Panc1 (cell line): ENCODE results near the gene TAS2R13.

Experiments used
- CTCF ChIP-seq: fragments of 450-650 bp; IDR thresholded peaks from 2 replicates; pipeline ENCODE4 v1.5.1; 2017; ENCODE audit warnings: mild to moderate bottlenecking
- POLR2AphosphoS5 ChIP-seq: IDR thresholded peaks from 2 replicates; pipeline ENCODE4 v1.6.1; 2012; ENCODE audit warnings: mild to moderate bottlenecking, low read depth, low read length, moderate library complexity
- REST ChIP-seq, 2 experiments: IDR thresholded peaks; 2 replicates each; pipeline ENCODE4 v1.6.1; 2011 to 2012; ENCODE audit warnings: low read depth in 2 of 2, control low read depth in 1 of 2, low read length in 1 of 2, mild to moderate bottlenecking in 1 of 2, moderate library complexity in 1 of 2; ENCODE audit not compliant: insufficient read depth in 1 of 2

GRCh38 chr12:10873378-10873777 is 36.0 kb downstream of the TAS2R13 start:
- TF ChIP-seq CTCF = no peak
- no peak for TF ChIP-seq REST (IDR thresholded peaks at IDR 0.05; ENCODE audit: insufficient read depth in 1 of 2, low read depth in 2 of 2, low read length in 1 of 2)
- no peak for TF ChIP-seq POLR2AphosphoS5
